Measurements from ENCODE around the gene ANKDD1A.

Gene ANKDD1A

GRCh38 chr15:64911311-64912186 lies at the start of gene ANKDD1A:
ANKDD1A (plus strand) TSS chr15:64911902; CDS start chr15:64911931, 29 bp downstream.
- Histone ChIP-seq H3K4me1 (ENCODE audit: control insufficient read depth, insufficient read depth, low read length) (peaks cover 6% of the 10 kb centered on the region), H3K27me3 (ENCODE audit: control insufficient read depth, insufficient read depth, low read length) (peaks cover 15% of the 10 kb centered on the region), H3K9ac (ENCODE audit: low read length) (no peak within 1 kb of the TSS), H3K36me3 (ENCODE audit: control insufficient read depth, insufficient read depth, low read length) (no peaks in the 10 kb centered on the region), H3K9me3 (ENCODE audit: control insufficient read depth, low read length) (no peaks in the 10 kb centered on the region), H3K4me3 (ENCODE audit: low read length) (no peak within 1 kb of the TSS)

DNA sequence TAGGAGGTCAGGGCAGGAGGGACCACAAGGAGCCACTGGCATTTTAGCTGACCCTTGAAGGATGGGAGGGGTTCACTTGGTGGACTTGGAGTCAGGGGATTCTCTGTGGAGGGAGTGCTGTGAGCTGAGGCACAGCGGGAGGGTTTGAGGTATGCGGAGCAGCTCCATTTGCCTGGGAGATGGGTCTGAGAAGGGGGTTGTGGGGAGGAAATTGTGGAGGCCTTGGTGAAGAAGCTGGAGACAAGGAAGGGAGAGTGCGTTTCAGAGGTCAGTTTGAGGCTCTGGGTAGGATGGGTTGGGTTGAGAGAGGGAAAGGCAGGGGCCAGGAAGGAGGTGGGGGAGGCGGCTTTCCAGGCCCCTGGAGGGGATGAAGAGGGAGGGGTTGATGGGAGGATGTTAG lies 49.7 kb upstream of the ANKDD1A start:
- Histone ChIP-seq H3K9ac (ENCODE audit: low read length) (no peak overlapping the region), H3K27me3 (ENCODE audit: control insufficient read depth, insufficient read depth, low read length) (no peaks in the 10 kb centered on the region), H3K4me3 (ENCODE audit: low read length) (no peak overlapping the region), H3K36me3 (ENCODE audit: control insufficient read depth, insufficient read depth, low read length) (no peaks in the 10 kb centered on the region), H3K9me3 (ENCODE audit: control insufficient read depth, low read length) (no peaks in the 10 kb centered on the region), H3K4me1 (ENCODE audit: control insufficient read depth, insufficient read depth, low read length) (peaks cover 14% of the 10 kb centered on the region)

DNA sequence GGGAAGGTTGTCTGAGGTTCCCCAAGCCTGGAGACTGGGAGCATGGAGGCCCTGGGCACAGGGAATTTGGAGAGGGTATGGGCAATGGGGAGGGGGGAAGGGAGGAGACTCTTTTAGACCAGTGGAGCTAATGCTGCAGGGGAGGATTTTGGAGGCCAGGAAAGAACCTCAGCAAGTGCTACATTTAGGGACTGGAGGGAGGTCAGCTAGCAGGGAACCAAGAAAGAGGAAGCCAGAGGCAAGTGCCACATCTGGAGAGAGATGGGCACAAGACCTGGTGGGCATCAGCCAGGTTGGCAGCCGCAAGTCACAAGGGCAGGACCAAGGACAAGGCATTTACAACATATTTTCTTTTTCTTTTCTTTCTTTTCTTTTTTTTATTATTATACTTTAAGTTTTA lies 49.3 kb upstream of the ANKDD1A start:
- H3K36me3 ChIP-seq (ENCODE audit: control insufficient read depth, insufficient read depth, low read length) = no peaks in the 10 kb centered on the region
- no peaks in the 10 kb centered on the region for H3K9me3 ChIP-seq (ENCODE audit: control insufficient read depth, low read length)
- no peak overlapping the region for H3K4me3 ChIP-seq (ENCODE audit: low read length)
- H3K27me3 ChIP-seq (ENCODE audit: control insufficient read depth, insufficient read depth, low read length) = no peaks in the 10 kb centered on the region
- peaks cover 9% of the 10 kb centered on the region for H3K4me1 ChIP-seq (ENCODE audit: control insufficient read depth, insufficient read depth, low read length)
- H3K9ac ChIP-seq (ENCODE audit: low read length) = no peak overlapping the region

GRCh38 chr15:64864068-64864467 lies 47.6 kb upstream of the ANKDD1A start:
- no peaks in the 10 kb centered on the region for H3K36me3 ChIP-seq (ENCODE audit: control insufficient read depth, insufficient read depth, low read length)

DNA sequence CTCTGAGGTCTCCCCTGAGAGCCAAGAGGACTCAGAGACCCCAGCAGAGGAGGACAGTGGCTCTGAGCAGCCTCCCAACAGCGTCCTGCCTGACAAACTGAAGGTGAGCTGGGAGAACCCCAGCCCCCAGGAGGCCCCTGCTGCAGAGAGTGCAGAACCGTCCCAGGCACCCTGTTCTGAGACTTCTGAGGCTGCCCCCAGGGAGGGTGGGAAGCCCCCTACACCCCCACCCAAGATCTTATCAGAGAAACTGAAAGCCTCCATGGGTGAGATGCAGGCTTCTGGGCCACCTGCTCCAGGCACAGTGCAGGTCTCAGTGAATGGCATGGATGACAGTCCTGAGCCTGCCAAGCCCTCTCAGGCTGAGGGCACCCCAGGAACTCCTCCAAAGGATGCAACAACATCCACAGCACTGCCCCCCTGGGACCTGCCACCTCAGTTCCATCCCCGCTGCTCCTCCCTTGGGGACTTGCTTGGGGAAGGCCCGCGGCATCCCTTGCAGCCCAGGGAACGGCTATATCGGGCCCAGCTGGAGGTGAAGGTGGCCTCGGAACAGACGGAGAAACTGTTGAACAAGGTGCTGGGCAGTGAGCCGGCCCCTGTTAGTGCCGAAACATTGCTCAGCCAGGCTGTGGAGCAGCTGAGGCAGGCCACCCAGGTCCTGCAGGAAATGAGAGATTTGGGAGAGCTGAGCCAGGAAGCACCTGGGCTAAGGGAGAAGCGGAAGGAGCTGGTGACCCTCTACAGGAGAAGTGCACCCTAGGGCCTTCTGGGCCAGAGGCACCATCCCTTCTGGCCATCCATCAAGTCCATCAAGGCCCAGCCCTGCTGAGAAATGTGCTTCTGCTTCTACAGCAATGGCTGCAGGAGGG lies 46.3 kb upstream of the ANKDD1A start:
- H3K36me3 ChIP-seq (ENCODE audit: control insufficient read depth, insufficient read depth, low read length) = no peaks in the 10 kb centered on the region
- no peaks in the 10 kb centered on the region for H3K27me3 ChIP-seq (ENCODE audit: control insufficient read depth, insufficient read depth, low read length)
- no peak overlapping the region for H3K4me3 ChIP-seq (ENCODE audit: low read length)
- no peaks in the 10 kb centered on the region for H3K9me3 ChIP-seq (ENCODE audit: control insufficient read depth, low read length)
- peak overlapping the region; percentile 3 for H3K9ac ChIP-seq (ENCODE audit: low read length)
- no peaks in the 10 kb centered on the region for H3K4me1 ChIP-seq (ENCODE audit: control insufficient read depth, insufficient read depth, low read length)

More at GRCh38 chr15:64864068-64864467, 47.6 kb upstream of the ANKDD1A start:
- no peak overlapping the region for H3K4me3 ChIP-seq (ENCODE audit: low read length)
- H3K27me3 ChIP-seq (ENCODE audit: control insufficient read depth, insufficient read depth, low read length) = no peaks in the 10 kb centered on the region
- H3K9ac ChIP-seq (ENCODE audit: low read length) = no peak overlapping the region
- no peaks in the 10 kb centered on the region for H3K9me3 ChIP-seq (ENCODE audit: control insufficient read depth, low read length)
- H3K4me1 ChIP-seq (ENCODE audit: control insufficient read depth, insufficient read depth, low read length) = no peaks in the 10 kb centered on the region

- Histone ChIP-seq H3K9ac (ENCODE audit: low read length) (peak overlapping the region; percentile 3), H3K4me3 (ENCODE audit: low read length) (no peak overlapping the region), H3K36me3 (ENCODE audit: control insufficient read depth, insufficient read depth, low read length) (no peaks in the 10 kb centered on the region), H3K4me1 (ENCODE audit: control insufficient read depth, insufficient read depth, low read length) (no peaks in the 10 kb centered on the region), H3K27me3 (ENCODE audit: control insufficient read depth, insufficient read depth, low read length) (no peaks in the 10 kb centered on the region), H3K9me3 (ENCODE audit: control insufficient read depth, low read length) (no peaks in the 10 kb centered on the region)
Observed at GRCh38 chr15:64865998-64866520, 45.6 kb upstream of the ANKDD1A start.

DNA sequence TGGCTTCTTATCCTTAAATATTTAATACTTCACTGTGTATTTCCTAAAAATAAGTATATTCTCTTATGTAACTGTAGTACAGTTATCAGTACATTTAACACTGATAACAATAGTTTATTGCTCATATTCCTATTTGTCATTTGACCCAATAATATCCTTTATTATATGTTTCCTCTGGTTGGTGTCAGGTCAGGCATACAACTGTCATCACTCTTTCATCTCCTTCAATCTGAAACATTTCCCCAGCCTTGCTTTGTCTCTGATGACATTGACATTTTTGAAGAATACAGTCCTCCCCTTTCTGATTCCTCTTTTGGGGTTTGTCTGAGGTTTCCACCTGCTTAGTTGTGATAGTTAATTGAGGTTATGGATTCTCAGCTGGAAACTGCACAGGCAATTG lies 42.2 kb upstream of the ANKDD1A start:
- Histone ChIP-seq H3K27me3 (ENCODE audit: control insufficient read depth, insufficient read depth, low read length) (no peaks in the 10 kb centered on the region), H3K4me1 (ENCODE audit: control insufficient read depth, insufficient read depth, low read length) (no peaks in the 10 kb centered on the region), H3K4me3 (ENCODE audit: low read length) (no peak overlapping the region), H3K9me3 (ENCODE audit: control insufficient read depth, low read length) (no peaks in the 10 kb centered on the region), H3K9ac (ENCODE audit: low read length) (no peak overlapping the region), H3K36me3 (ENCODE audit: control insufficient read depth, insufficient read depth, low read length) (no peaks in the 10 kb centered on the region)

DNA sequence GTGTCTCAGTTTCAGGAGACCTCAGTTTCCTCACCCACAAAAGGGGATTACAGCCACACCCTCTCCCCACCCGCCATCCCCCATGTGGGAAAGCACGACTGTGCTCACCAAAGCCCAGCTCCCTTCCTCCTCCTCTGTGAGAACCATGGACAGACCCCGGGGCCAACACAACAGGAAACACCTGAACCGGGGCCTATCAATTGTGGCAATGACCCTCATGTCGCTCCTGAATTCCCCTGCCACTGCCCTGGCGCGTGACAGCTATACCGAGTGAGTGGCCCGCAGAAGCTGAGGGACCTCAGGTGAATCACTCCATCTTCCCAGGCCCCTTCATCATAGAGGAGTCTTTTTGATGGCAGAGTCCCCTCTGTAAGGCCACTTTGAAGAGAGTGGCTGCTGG lies 41.3 kb upstream of the ANKDD1A start:
- Histone ChIP-seq H3K4me1 (ENCODE audit: control insufficient read depth, insufficient read depth, low read length) (no peaks in the 10 kb centered on the region), H3K4me3 (ENCODE audit: low read length) (no peak overlapping the region), H3K27me3 (ENCODE audit: control insufficient read depth, insufficient read depth, low read length) (no peaks in the 10 kb centered on the region), H3K9me3 (ENCODE audit: control insufficient read depth, low read length) (no peaks in the 10 kb centered on the region), H3K9ac (ENCODE audit: low read length) (no peak overlapping the region), H3K36me3 (ENCODE audit: control insufficient read depth, insufficient read depth, low read length) (no peaks in the 10 kb centered on the region)

DNA sequence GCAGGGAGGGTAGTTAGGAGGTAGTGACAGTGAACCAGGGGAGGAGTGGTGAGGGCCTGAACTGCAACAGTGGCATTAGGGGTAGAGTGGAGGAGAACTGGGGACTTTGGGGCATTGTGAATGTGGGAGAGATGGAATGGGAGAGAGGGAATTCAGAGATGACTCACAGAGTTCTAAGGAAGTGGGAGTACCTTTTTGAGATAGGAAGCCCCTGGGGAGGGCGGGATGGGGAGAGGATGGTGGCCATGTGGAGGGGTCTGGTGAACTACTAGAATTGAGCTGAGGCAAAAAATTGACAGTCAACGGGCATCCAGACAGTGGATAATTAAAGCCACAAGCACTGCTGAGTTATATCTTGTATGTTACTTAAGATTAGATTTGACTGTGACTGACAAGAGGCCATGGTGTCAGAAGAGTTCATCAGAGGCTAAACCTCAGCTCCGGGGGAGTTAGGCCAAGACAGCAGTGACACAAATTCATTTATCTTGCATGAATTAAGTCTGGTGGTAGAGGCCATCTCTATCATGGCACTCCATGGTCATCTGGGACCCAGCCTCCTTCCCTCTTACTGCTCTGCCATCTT lies 36.0 kb upstream of the ANKDD1A start:
- Histone ChIP-seq H3K4me3 (ENCODE audit: low read length) (no peak overlapping the region), H3K36me3 (ENCODE audit: control insufficient read depth, insufficient read depth, low read length) (no peaks in the 10 kb centered on the region), H3K27me3 (ENCODE audit: control insufficient read depth, insufficient read depth, low read length) (no peaks in the 10 kb centered on the region), H3K9me3 (ENCODE audit: control insufficient read depth, low read length) (no peaks in the 10 kb centered on the region), H3K4me1 (ENCODE audit: control insufficient read depth, insufficient read depth, low read length) (peaks cover 9% of the 10 kb centered on the region), H3K9ac (ENCODE audit: low read length) (no peak overlapping the region)

DNA sequence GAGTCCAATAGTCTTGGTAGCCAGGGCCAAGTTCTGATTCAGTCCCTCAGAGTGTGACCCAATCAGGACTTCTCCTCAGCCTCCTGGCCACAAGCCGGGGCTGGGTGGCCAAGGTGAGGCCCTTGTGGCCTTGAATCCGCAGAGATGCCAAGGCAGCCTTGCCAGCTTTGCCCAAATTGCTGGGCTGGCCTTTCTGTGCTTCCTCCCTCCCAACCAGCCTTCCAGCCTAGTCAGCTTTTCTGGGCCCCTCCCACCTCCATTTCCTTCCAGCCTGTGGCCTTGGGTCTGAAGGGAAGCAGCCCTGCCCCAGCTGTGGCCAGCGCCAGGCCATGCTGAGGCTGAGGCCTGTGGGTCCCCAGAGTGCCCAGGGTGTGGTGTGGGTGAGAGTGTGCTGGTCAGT lies 34.3 kb upstream of the ANKDD1A start:
- H3K9ac ChIP-seq (ENCODE audit: low read length) = peak overlapping the region; percentile 10
- H3K4me3 ChIP-seq (ENCODE audit: low read length) = no peak overlapping the region
- no peaks in the 10 kb centered on the region for H3K27me3 ChIP-seq (ENCODE audit: control insufficient read depth, insufficient read depth, low read length)
- peaks cover 9% of the 10 kb centered on the region for H3K4me1 ChIP-seq (ENCODE audit: control insufficient read depth, insufficient read depth, low read length)
- H3K36me3 ChIP-seq (ENCODE audit: control insufficient read depth, insufficient read depth, low read length) = no peaks in the 10 kb centered on the region
- no peaks in the 10 kb centered on the region for H3K9me3 ChIP-seq (ENCODE audit: control insufficient read depth, low read length)

DNA sequence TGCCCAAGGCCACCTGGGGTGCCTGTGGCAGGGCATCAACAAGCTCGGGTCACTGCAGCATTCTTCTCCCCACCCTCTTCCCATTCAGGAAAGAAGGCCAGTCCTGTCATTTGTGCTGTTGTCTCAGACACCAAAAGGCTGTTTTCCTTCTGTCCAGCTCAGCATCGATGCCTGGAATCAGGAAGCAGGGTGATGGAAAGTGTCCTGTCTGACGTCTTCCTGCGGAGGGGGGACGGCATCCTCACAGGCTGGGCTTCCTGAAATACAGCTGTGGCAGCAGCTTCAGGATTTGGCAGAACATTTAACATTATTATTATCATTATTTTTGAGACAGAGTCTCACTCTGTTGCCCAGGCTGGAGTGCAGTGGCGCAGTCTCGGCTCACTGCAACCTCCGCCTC lies 33.0 kb upstream of the ANKDD1A start:
- no peak overlapping the region for H3K4me3 ChIP-seq (ENCODE audit: low read length)
- H3K36me3 ChIP-seq (ENCODE audit: control insufficient read depth, insufficient read depth, low read length) = no peaks in the 10 kb centered on the region
- H3K9me3 ChIP-seq (ENCODE audit: control insufficient read depth, low read length) = no peaks in the 10 kb centered on the region
- no peak overlapping the region for H3K9ac ChIP-seq (ENCODE audit: low read length)
- H3K27me3 ChIP-seq (ENCODE audit: control insufficient read depth, insufficient read depth, low read length) = no peaks in the 10 kb centered on the region
- peaks cover 12% of the 10 kb centered on the region for H3K4me1 ChIP-seq (ENCODE audit: control insufficient read depth, insufficient read depth, low read length)

Measured in mucosa of stomach (tissue), 1 donor.